BLaER1 (cell line): Measurements from ENCODE around the gene TMEM233.

Experiments used
- H3K27ac ChIP-seq: shearing (Covaris generic); formaldehyde crosslinking; 2 replicates; pipeline ENCODE4 v1.8.1; 2022
- H3K27me3 ChIP-seq: shearing (Covaris generic); formaldehyde crosslinking; 2 replicates; pipeline ENCODE4 v1.8.1; 2022
- H3K36me3 ChIP-seq: shearing (Covaris generic); formaldehyde crosslinking; 2 replicates; pipeline ENCODE4 v1.8.1; 2022
- H3K4me1 ChIP-seq: shearing (Covaris generic); formaldehyde crosslinking; 2 replicates; pipeline ENCODE4 v1.8.1; 2022
- H3K4me2 ChIP-seq: shearing (Covaris generic); formaldehyde crosslinking; 2 replicates; pipeline ENCODE4 v1.8.1; 2022
- H3K4me3 ChIP-seq: shearing (Covaris generic); formaldehyde crosslinking; 2 replicates; pipeline ENCODE4 v1.8.1; 2022
- H3K9ac ChIP-seq: shearing (Covaris generic); formaldehyde crosslinking; 2 replicates; pipeline ENCODE4 v1.8.1; 2022
- H3K9me3 ChIP-seq: shearing (Covaris generic); formaldehyde crosslinking; 2 replicates; pipeline ENCODE4 v1.8.1; 2022
- H4K20me1 ChIP-seq: shearing (Covaris generic); formaldehyde crosslinking; 2 replicates; pipeline ENCODE4 v1.8.1; 2022
- Cebpa-rat ChIP-seq: shearing (Covaris generic); IDR thresholded peaks from 2 replicates; pipeline ENCODE4 v1.8.1; 2022

TMEM233 gene

DNA sequence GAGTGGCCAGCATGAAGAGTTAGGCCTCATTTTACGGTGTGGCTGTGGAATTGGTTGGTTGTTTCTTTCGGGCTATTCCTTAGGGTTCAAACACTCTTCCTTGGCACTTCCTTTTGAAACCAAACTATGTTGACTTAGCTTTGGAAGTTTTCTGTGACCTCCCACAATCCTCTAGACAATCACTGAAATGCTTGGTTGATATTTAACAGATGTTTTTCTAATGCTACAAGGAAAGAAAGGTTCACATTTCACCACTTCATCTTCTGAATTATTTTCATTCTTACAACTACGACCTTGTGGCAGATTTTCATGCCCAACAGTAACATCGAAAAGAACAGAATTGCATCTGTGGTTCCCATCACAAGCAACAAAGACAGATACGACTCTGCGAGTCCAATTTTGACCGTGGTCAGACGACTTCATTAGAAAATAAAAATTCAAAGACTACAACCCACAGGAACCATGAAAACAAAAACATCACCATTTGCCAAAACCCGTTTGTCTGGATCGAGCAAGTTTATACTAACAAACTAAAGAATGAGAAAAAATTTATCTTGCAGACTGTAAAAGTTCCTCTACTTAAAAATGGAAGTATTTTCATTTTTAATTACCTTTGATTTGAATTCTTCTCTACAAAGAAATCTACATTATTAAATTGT, 91.3 kb downstream of the TMEM233 start:
- peaks cover 92% of the 10 kb centered on the region for H3K36me3 ChIP-seq
- no peaks in the 10 kb centered on the region for H3K9me3 ChIP-seq
- no peak overlapping the region for H3K9ac ChIP-seq
- no peaks in the 10 kb centered on the region for H4K20me1 ChIP-seq
- peaks cover 28% of the 10 kb centered on the region for H3K4me1 ChIP-seq
- no peak overlapping the region for H3K4me2 ChIP-seq
- TF ChIP-seq Cebpa-rat, result no peak
- no peak overlapping the region for H3K27ac ChIP-seq
- H3K27me3 ChIP-seq, result no peaks in the 10 kb centered on the region
- no peak overlapping the region for H3K4me3 ChIP-seq

DNA sequence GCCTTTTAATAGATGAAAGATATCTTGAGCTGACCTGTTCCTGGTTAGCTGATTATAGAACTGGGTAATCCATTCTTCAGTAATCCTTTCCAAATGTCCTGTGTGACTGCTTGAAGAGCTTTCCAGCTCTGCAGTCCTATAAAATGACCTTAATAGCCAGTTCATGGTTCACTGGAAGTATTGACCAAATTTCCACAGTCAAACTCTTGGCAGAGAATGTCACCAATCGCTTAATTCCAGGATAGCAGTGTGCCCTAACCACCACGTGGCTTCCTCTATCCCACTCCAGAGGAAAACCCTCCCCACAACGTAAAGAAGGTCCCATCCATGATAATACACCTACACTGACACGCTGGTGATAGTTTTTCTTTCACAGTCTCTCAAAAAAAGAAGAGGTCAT, 91.8 kb downstream of the TMEM233 start:
- Histone ChIP-seq H3K27me3 (no peaks in the 10 kb centered on the region), H3K4me2 (no peak overlapping the region), H3K9me3 (no peaks in the 10 kb centered on the region), H3K9ac (no peak overlapping the region), H4K20me1 (no peaks in the 10 kb centered on the region), H3K4me1 (peaks cover 28% of the 10 kb centered on the region), H3K4me3 (no peak overlapping the region), H3K27ac (no peak overlapping the region), H3K36me3 (peaks cover 92% of the 10 kb centered on the region)
- no peak for TF ChIP-seq Cebpa-rat

DNA sequence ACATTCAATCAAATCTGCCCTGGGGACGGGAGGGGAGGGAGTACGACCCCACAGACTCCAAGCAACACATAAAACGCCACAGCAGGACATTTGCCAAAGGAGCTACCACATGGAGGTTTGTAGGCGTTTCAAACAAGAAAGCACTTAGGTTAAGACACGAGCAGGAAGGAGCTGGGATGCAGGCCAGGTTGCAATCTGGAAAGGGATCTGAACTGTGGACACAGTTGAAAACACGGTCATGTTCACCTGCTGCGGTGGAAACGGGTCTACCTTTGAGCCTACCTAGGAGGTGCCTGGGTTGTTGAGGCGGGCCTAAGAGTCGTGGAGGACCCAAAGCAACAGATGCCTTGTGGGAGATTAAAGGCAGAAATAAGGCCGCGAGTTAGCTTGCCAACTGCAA, 92.8 kb downstream of the TMEM233 start:
- Histone ChIP-seq H3K36me3 (peaks cover 92% of the 10 kb centered on the region), H3K4me3 (no peak overlapping the region), H3K9me3 (no peaks in the 10 kb centered on the region), H3K4me1 (peaks cover 28% of the 10 kb centered on the region), H3K27me3 (no peaks in the 10 kb centered on the region), H4K20me1 (no peaks in the 10 kb centered on the region), H3K27ac (no peak overlapping the region), H3K9ac (no peak overlapping the region), H3K4me2 (no peak overlapping the region)
- no peak for TF ChIP-seq Cebpa-rat

DNA sequence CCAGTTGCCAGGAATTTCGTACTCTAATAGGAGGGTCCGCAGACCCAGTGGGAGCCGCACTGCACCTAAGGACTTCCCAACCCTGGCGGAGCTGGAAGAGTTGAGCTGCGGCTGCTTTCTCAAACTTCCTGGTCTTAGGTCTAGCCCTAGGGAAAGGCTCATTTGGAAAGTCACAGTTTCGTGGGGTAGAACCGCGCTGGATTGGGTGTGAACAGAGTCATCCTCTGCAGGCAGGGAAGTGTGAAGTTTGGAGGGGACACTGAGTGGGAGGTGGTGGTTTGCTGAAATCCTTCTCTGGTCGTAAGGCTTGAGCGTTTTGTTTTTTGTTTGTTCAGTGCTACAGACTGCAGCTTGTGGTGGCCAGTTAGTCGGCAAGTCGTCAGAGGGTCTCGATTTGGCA, 93.2 kb downstream of the TMEM233 start:
- H3K36me3 ChIP-seq, result peaks cover 91% of the 10 kb centered on the region
- no peaks in the 10 kb centered on the region for H4K20me1 ChIP-seq
- H3K9me3 ChIP-seq, result no peaks in the 10 kb centered on the region
- peaks cover 28% of the 10 kb centered on the region for H3K4me1 ChIP-seq
- H3K4me3 ChIP-seq, result no peak overlapping the region
- H3K27me3 ChIP-seq, result no peaks in the 10 kb centered on the region
- no peak overlapping the region for H3K9ac ChIP-seq
- TF ChIP-seq Cebpa-rat, result no peak
- H3K27ac ChIP-seq, result no peak overlapping the region
- no peak overlapping the region for H3K4me2 ChIP-seq

DNA sequence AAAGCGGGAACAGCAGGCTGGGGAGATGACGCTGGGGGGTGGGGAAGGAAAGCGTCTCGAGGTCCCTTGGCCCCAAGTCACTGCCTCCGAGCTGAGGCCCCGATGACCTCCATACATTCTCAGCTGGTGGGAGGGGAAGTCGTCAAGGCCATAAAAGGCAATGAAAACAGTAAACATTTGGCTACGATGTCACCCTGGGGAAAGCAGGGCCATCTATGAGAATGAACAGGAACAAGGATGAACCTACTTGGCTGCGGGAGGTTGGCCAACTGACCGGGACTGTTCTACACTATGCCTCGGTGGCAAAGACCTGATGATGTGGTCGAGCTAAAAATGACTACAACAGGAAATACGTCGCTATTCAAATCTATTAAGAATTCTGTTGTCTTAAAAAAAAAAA, 93.8 kb downstream of the TMEM233 start:
- no peak for TF ChIP-seq Cebpa-rat
- Histone ChIP-seq H3K9me3 (no peaks in the 10 kb centered on the region), H4K20me1 (no peaks in the 10 kb centered on the region), H3K4me1 (peaks cover 24% of the 10 kb centered on the region), H3K4me3 (no peak overlapping the region), H3K27ac (no peak overlapping the region), H3K36me3 (peaks cover 86% of the 10 kb centered on the region), H3K4me2 (no peak overlapping the region), H3K27me3 (no peaks in the 10 kb centered on the region), H3K9ac (no peak overlapping the region)

DNA sequence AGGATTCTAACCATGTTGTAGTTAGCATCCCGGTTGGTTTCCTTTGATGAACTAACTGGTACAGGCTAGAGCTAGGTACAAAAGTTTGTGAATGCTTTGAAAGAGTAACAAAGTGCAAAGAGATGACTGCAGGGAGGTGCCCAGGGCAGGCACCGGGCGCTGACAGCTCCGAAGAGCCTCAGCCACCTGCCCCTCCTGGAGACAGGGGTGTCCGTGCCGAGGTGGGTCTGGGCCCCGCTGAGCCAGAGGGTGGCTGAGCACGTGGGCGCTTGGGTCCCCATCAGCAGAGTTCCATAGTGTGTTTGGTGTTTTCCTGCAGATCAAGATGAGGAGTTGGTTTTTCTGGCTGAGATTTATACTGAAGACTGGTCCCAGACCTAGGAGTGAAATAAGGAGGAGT, 94.3 kb downstream of the TMEM233 start:
- no peak overlapping the region for H3K4me3 ChIP-seq
- H3K27me3 ChIP-seq, result no peaks in the 10 kb centered on the region
- no peaks in the 10 kb centered on the region for H3K9me3 ChIP-seq
- H3K4me2 ChIP-seq, result no peak overlapping the region
- no peak overlapping the region for H3K9ac ChIP-seq
- peaks cover 20% of the 10 kb centered on the region for H3K4me1 ChIP-seq
- H4K20me1 ChIP-seq, result no peaks in the 10 kb centered on the region
- H3K36me3 ChIP-seq, result peaks cover 88% of the 10 kb centered on the region
- no peak overlapping the region for H3K27ac ChIP-seq
- TF ChIP-seq Cebpa-rat, result no peak

DNA sequence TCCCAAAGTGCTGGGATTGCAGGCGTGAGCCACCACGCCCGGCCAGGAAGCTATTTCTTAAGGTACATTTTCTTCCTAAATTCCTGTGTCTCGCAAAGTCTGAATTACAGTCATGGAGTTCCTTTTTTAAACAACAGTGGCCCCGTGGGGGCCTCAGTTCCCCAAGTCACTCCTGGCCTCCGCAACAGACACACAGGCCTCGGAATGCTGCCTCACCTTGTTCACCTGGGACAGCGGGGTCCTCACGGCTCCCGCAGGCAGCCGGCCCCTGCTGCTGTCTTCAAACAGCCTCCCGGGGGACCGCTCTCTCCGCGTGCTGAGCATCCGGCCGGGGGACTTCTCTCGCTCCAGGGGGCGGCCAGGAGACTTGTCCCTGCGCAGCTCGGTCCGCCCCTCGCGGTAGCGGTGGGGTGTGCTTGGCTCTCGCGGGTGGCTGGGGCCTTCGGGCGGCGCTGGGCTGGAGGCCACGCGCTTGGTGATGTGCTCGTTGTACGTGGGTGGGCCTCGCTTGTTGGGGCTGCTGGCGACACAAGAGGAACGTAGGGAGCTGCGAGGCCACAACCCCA, 96.4 kb downstream of the TMEM233 start:
- Histone ChIP-seq H3K27ac (no peak overlapping the region), H3K36me3 (peaks cover 90% of the 10 kb centered on the region)
- no peak for TF ChIP-seq Cebpa-rat

DNA sequence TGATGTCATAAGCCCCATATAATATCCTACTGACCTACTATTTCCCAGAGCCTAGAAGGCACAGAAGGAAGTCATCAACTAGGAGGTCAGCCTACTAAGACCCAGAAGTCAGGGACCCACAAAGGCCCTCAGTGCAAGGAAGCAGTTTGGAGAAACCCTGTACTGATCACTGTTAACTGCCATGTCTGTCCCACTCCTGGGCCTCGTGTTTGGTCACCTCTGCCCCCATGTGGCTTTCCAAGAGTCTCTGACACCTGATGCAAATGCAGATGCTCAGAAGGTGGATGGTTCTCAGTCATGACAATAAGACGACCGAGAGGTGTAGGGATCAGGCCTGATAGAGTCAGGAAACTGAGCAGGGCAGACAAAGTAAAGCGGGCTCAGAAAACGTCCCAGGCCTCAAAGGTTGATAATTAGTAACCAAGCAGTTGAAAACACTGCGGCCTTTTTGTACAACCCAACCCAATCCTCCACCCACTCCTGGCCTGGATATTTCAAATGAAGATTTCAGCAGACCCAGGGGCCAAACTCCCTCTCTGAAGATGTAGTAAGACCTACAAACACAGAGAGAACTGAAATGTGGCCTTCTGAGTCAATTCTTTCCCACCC, 97.7 kb downstream of the TMEM233 start:
- H3K27me3 ChIP-seq, result no peaks in the 10 kb centered on the region
- peaks cover 8% of the 10 kb centered on the region; the same call in 1 of the 2 replicates for H3K4me1 ChIP-seq
- H4K20me1 ChIP-seq, result no peaks in the 10 kb centered on the region
- H3K9me3 ChIP-seq, result no peaks in the 10 kb centered on the region
- no peak overlapping the region for H3K9ac ChIP-seq
- H3K36me3 ChIP-seq, result peaks cover 90% of the 10 kb centered on the region
- no peak for TF ChIP-seq Cebpa-rat
- no peak overlapping the region for H3K4me3 ChIP-seq
- no peak overlapping the region for H3K27ac ChIP-seq
- no peak overlapping the region for H3K4me2 ChIP-seq

More for the DNA sequence above, 96.4 kb downstream of the TMEM233 start:
- Histone ChIP-seq H3K4me3 (no peak overlapping the region), H4K20me1 (no peaks in the 10 kb centered on the region), H3K9ac (no peak overlapping the region), H3K9me3 (no peaks in the 10 kb centered on the region), H3K27me3 (no peaks in the 10 kb centered on the region), H3K4me2 (no peak overlapping the region), H3K4me1 (peaks cover 8% of the 10 kb centered on the region; the same call in 1 of the 2 replicates)

DNA sequence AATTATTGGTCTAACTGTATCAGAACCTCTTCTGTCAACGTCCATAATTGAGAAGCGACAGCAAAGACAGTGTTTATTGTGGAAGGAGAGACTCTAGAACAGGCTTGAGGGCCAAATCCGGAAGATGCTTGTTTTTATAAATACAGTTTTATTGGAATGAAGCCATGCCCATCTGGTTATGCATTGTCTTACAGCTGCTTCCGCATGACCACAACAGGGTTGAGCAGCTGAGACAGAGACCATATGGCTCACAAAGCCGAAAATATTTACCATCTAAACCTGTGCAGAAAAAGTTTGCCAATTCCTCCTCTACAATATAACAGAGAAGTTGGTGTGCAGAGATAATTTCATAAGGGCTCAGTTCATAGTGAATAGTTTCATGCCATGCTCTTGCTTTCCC, 98.8 kb downstream of the TMEM233 start:
- Histone ChIP-seq H3K27me3 (no peaks in the 10 kb centered on the region), H3K9ac (no peak overlapping the region), H3K4me2 (no peak overlapping the region), H4K20me1 (no peaks in the 10 kb centered on the region), H3K4me3 (no peak overlapping the region), H3K27ac (no peak overlapping the region), H3K9me3 (no peaks in the 10 kb centered on the region), H3K4me1 (peaks cover 7% of the 10 kb centered on the region; the same call in 1 of the 2 replicates), H3K36me3 (peaks cover 90% of the 10 kb centered on the region)
- no peak for TF ChIP-seq Cebpa-rat
